ENCODE results near the gene WASF3. TPM values are rescaled to one million over a fixed set of nuclear protein-coding genes. Genes with fewer than 3 reads are reported as not detected.

The WASF3 gene
- total RNA-seq, 1 experiment from 2014 or later, result not detected

DNA sequence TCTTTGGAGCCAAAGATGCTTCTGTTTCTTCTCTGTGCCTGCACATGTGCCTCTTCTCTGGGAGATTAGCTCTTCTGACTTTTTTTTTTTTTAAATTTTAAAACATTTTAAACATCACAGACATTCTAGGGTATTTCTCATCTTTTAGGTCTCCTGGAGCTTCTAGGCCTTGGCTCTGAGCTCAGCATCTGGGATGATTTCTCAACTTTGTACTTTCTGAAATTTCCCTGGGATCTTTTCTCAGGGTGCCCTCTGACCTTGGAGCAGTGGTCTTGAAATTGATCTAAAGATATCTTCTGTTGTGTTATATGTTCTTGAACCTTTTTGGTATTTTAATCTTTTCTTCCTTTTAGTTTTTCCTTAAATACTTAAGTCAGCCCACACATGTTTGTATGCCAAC, 6.2 kb downstream of the WASF3 start:
- Histone ChIP-seq H3K9me2 (replicated peaks; ENCODE audit: insufficient read depth, low read length) (no peaks in the 10 kb centered on the region), H3K4me2 (ENCODE audit: low read depth, low read length, poor library complexity, severe bottlenecking) (no peak overlapping the region), H3K27me3 (ENCODE audit: low read length) (no peaks in the 10 kb centered on the region), H3K27ac (ENCODE audit: low read length) (no peak overlapping the region), H3K4me1 (ENCODE audit: low read length) (no peaks in the 10 kb centered on the region), H3K4me3 (ENCODE audit: low read length) (no peak overlapping the region), H3K9me3 (ENCODE audit: low read length) (no peaks in the 10 kb centered on the region), H2AFZ (ENCODE audit: low read length) (no peak overlapping the region), H3K79me2 (ENCODE audit: low read length) (no peaks in the 10 kb centered on the region), H4K20me1 (ENCODE audit: insufficient read depth, low read depth, low read length) (no peaks in the 10 kb centered on the region), H3K36me3 (ENCODE audit: insufficient read depth, low read length) (no peaks in the 10 kb centered on the region), H3K9ac (ENCODE audit: low read length) (no peak overlapping the region)
- DNase-seq, result no peak

- no peaks in the 10 kb centered on the region for H3K36me3 ChIP-seq (ENCODE audit: insufficient read depth, low read length)
- DNase-seq, result no peak
- no peak overlapping the region for H3K9ac ChIP-seq (ENCODE audit: low read length)
- no peak overlapping the region for H3K27ac ChIP-seq (ENCODE audit: low read length)
- H3K4me3 ChIP-seq (ENCODE audit: low read length), result no peak overlapping the region
- H3K9me3 ChIP-seq (ENCODE audit: low read length), result no peaks in the 10 kb centered on the region
- H3K9me2 ChIP-seq (replicated peaks; ENCODE audit: insufficient read depth, low read length), result no peaks in the 10 kb centered on the region
- H3K27me3 ChIP-seq (ENCODE audit: low read length), result no peaks in the 10 kb centered on the region
- no peak overlapping the region for H2AFZ ChIP-seq (ENCODE audit: low read length)
- H3K4me2 ChIP-seq (ENCODE audit: low read depth, low read length, poor library complexity, severe bottlenecking), result no peak overlapping the region
- no peaks in the 10 kb centered on the region for H4K20me1 ChIP-seq (ENCODE audit: insufficient read depth, low read depth, low read length)
- H3K79me2 ChIP-seq (ENCODE audit: low read length), result no peaks in the 10 kb centered on the region
- no peaks in the 10 kb centered on the region for H3K4me1 ChIP-seq (ENCODE audit: low read length)
Measured at GRCh38 chr13:26568132-26568815, 10.8 kb downstream of the WASF3 start.

DNA sequence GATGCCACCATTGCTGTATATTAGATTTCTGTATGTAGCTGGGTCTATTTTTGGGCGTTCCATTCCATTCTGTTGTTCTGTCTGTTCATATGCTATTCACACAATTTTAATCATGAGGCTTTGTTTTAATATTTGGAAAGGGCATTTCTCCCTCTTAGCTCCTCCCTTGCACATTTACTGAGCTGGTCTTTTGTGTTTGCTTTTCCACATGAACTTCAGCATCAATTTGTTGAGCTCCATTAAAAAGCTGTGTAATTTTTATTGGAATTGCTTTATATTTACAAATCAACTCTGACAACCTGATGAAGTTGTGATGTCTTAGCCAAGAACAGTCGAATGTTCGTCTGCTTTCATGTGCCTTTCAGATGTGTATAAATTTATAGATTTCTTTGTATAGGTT, 14.0 kb downstream of the WASF3 start:
- no peaks in the 10 kb centered on the region for H3K27me3 ChIP-seq (ENCODE audit: low read length)
- H3K9me2 ChIP-seq (replicated peaks; ENCODE audit: insufficient read depth, low read length), result no peaks in the 10 kb centered on the region
- H3K4me2 ChIP-seq (ENCODE audit: low read depth, low read length, poor library complexity, severe bottlenecking), result no peak overlapping the region
- no peak overlapping the region for H3K9ac ChIP-seq (ENCODE audit: low read length)
- H2AFZ ChIP-seq (ENCODE audit: low read length), result no peak overlapping the region
- no peak for DNase-seq
- H3K9me3 ChIP-seq (ENCODE audit: low read length), result no peaks in the 10 kb centered on the region
- no peaks in the 10 kb centered on the region for H3K4me1 ChIP-seq (ENCODE audit: low read length)
- no peaks in the 10 kb centered on the region for H4K20me1 ChIP-seq (ENCODE audit: insufficient read depth, low read depth, low read length)
- H3K27ac ChIP-seq (ENCODE audit: low read length), result no peak overlapping the region
- H3K79me2 ChIP-seq (ENCODE audit: low read length), result no peaks in the 10 kb centered on the region
- no peaks in the 10 kb centered on the region for H3K36me3 ChIP-seq (ENCODE audit: insufficient read depth, low read length)
- no peak overlapping the region for H3K4me3 ChIP-seq (ENCODE audit: low read length)

- H3K9ac ChIP-seq (ENCODE audit: low read length), result no peak overlapping the region
Measured at GRCh38 chr13:26575244-26575643, 17.8 kb downstream of the WASF3 start.

DNA sequence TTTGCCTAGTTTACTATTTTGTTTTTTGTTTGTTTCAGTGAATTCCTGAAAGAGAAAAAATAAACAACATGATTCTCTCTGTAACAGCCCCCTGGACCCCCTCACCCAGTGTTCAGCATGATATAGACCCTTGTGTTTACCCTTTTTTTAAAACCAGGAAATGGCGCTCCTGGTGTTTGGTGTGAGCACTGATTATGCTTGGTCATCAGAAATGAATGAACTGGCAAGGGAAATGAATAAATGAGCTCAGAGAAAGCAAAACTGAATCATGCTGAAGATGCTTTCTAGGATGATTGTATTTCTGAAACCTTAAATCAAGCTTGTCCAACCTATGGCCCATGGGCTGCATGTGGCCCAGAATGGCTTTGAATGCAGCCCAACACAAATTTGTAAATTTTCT, 22.1 kb downstream of the WASF3 start:
- Histone ChIP-seq H3K4me2 (ENCODE audit: low read depth, low read length, poor library complexity, severe bottlenecking) (no peak overlapping the region), H3K4me3 (ENCODE audit: low read length) (no peak overlapping the region), H2AFZ (ENCODE audit: low read length) (no peak overlapping the region), H3K9me3 (ENCODE audit: low read length) (no peaks in the 10 kb centered on the region), H3K9me2 (replicated peaks; ENCODE audit: insufficient read depth, low read length) (no peaks in the 10 kb centered on the region), H3K27ac (ENCODE audit: low read length) (no peak overlapping the region), H3K9ac (ENCODE audit: low read length) (no peak overlapping the region), H3K27me3 (ENCODE audit: low read length) (no peaks in the 10 kb centered on the region), H3K4me1 (ENCODE audit: low read length) (no peaks in the 10 kb centered on the region), H3K36me3 (ENCODE audit: insufficient read depth, low read length) (no peaks in the 10 kb centered on the region), H3K79me2 (ENCODE audit: low read length) (no peaks in the 10 kb centered on the region), H4K20me1 (ENCODE audit: insufficient read depth, low read depth, low read length) (no peaks in the 10 kb centered on the region)
- DNase-seq, result no peak

More at GRCh38 chr13:26575244-26575643, 17.8 kb downstream of the WASF3 start:
- H3K36me3 ChIP-seq (ENCODE audit: insufficient read depth, low read length), result no peaks in the 10 kb centered on the region
- no peak overlapping the region for H3K27ac ChIP-seq (ENCODE audit: low read length)
- H3K4me3 ChIP-seq (ENCODE audit: low read length), result no peak overlapping the region
- DNase-seq, result no peak
- H3K9me2 ChIP-seq (replicated peaks; ENCODE audit: insufficient read depth, low read length), result no peaks in the 10 kb centered on the region
- no peaks in the 10 kb centered on the region for H4K20me1 ChIP-seq (ENCODE audit: insufficient read depth, low read depth, low read length)
- no peaks in the 10 kb centered on the region for H3K4me1 ChIP-seq (ENCODE audit: low read length)
- H3K9me3 ChIP-seq (ENCODE audit: low read length), result no peaks in the 10 kb centered on the region
- H3K27me3 ChIP-seq (ENCODE audit: low read length), result no peaks in the 10 kb centered on the region
- H3K4me2 ChIP-seq (ENCODE audit: low read depth, low read length, poor library complexity, severe bottlenecking), result no peak overlapping the region
- no peaks in the 10 kb centered on the region for H3K79me2 ChIP-seq (ENCODE audit: low read length)
- H2AFZ ChIP-seq (ENCODE audit: low read length), result no peak overlapping the region

GRCh38 chr13:26583662-26584061, 26.2 kb downstream of the WASF3 start:
- Histone ChIP-seq H3K36me3 (ENCODE audit: insufficient read depth, low read length) (no peaks in the 10 kb centered on the region), H3K4me3 (ENCODE audit: low read length) (no peak overlapping the region), H3K9me2 (replicated peaks; ENCODE audit: insufficient read depth, low read length) (no peaks in the 10 kb centered on the region), H3K9ac (ENCODE audit: low read length) (no peak overlapping the region), H3K79me2 (ENCODE audit: low read length) (no peaks in the 10 kb centered on the region), H3K27me3 (ENCODE audit: low read length) (no peaks in the 10 kb centered on the region), H3K4me1 (ENCODE audit: low read length) (no peaks in the 10 kb centered on the region), H3K27ac (ENCODE audit: low read length) (no peak overlapping the region), H4K20me1 (ENCODE audit: insufficient read depth, low read depth, low read length) (no peaks in the 10 kb centered on the region), H3K4me2 (ENCODE audit: low read depth, low read length, poor library complexity, severe bottlenecking) (no peak overlapping the region), H2AFZ (ENCODE audit: low read length) (no peak overlapping the region), H3K9me3 (ENCODE audit: low read length) (no peaks in the 10 kb centered on the region)
- no peak for DNase-seq

DNA sequence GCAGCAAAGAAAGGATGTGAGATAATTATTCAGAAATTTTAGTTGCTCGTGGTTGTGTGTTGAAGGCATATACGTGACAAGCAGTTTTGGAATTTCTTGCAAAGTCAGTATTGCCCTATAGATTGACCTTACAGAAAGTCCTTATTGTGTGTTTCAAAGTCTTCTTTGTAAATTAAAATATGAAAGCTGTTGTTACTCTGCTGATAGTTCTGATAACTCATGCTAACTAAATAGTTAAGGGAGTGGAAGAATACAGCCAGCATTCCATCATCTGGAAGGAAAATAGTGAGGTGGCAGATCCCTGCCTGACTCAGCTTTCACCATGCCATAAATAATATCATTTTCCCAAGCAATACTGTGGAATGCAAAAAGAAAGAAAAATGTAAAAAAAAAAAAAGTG, 27.2 kb downstream of the WASF3 start:
- no peaks in the 10 kb centered on the region for H3K9me3 ChIP-seq (ENCODE audit: low read length)
- no peaks in the 10 kb centered on the region for H3K4me1 ChIP-seq (ENCODE audit: low read length)
- no peaks in the 10 kb centered on the region for H3K79me2 ChIP-seq (ENCODE audit: low read length)
- no peak for DNase-seq
- H3K4me2 ChIP-seq (ENCODE audit: low read depth, low read length, poor library complexity, severe bottlenecking), result no peak overlapping the region
- H4K20me1 ChIP-seq (ENCODE audit: insufficient read depth, low read depth, low read length), result no peaks in the 10 kb centered on the region
- no peaks in the 10 kb centered on the region for H3K9me2 ChIP-seq (replicated peaks; ENCODE audit: insufficient read depth, low read length)
- no peak overlapping the region for H3K27ac ChIP-seq (ENCODE audit: low read length)
- no peak overlapping the region for H3K4me3 ChIP-seq (ENCODE audit: low read length)
- H2AFZ ChIP-seq (ENCODE audit: low read length), result no peak overlapping the region
- no peak overlapping the region for H3K9ac ChIP-seq (ENCODE audit: low read length)
- no peaks in the 10 kb centered on the region for H3K27me3 ChIP-seq (ENCODE audit: low read length)
- H3K36me3 ChIP-seq (ENCODE audit: insufficient read depth, low read length), result no peaks in the 10 kb centered on the region

DNA sequence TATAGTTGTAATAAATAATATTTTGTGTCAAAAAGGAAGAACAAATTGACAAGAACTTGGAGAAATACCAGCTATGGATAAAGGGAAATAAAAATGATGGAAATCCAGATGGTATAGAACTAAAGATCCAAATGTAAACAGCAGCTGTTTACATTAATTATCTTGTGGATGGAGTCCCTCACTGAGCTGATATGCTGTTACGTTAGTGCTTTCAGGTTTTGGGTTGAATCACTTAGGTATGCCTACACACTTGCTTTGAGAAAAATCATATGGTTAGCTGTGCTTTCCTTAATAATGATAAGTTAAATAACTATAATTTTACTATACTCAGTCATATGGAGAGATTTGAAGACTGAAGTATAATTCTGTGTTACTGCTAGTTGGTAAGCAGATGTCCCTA, 27.7 kb downstream of the WASF3 start:
- H3K4me2 ChIP-seq (ENCODE audit: low read depth, low read length, poor library complexity, severe bottlenecking), result no peak overlapping the region
- no peak for DNase-seq
- no peaks in the 10 kb centered on the region for H3K36me3 ChIP-seq (ENCODE audit: insufficient read depth, low read length)
- no peaks in the 10 kb centered on the region for H3K9me2 ChIP-seq (replicated peaks; ENCODE audit: insufficient read depth, low read length)
- no peaks in the 10 kb centered on the region for H3K9me3 ChIP-seq (ENCODE audit: low read length)
- H2AFZ ChIP-seq (ENCODE audit: low read length), result no peak overlapping the region
- H3K4me1 ChIP-seq (ENCODE audit: low read length), result no peaks in the 10 kb centered on the region
- H3K4me3 ChIP-seq (ENCODE audit: low read length), result no peak overlapping the region
- no peaks in the 10 kb centered on the region for H4K20me1 ChIP-seq (ENCODE audit: insufficient read depth, low read depth, low read length)
- no peaks in the 10 kb centered on the region for H3K79me2 ChIP-seq (ENCODE audit: low read length)
- no peak overlapping the region for H3K27ac ChIP-seq (ENCODE audit: low read length)
- no peak overlapping the region for H3K9ac ChIP-seq (ENCODE audit: low read length)
- no peaks in the 10 kb centered on the region for H3K27me3 ChIP-seq (ENCODE audit: low read length)

All from Karpas-422 (cell line).